IMR-90 (cell line): ENCODE results near the gene SEC16A. TPM values are rescaled to one million over a fixed set of nuclear protein-coding genes. Genes with fewer than 3 reads are reported as not detected.

ENCODE experiments used
- ATAC-seq: fragments of 200-7000 bp; cut with Tn5 transposase; 2 replicates; pipeline ENCODE4 v1.9.1; 2020; ENCODE audit warnings: low read depth, mild to moderate bottlenecking, moderate library complexity
- BruUV-seq: library from RNA; stranded (reverse); fragments of 400-500 nt; replicated peaks from 2 replicates; lab custom pipeline; 2021; lab: Mats Ljungman, UMichigan
- CTCF ChIA-PET: fragments of 300-600 bp; formaldehyde crosslinking; extraction: SDS; loops from one replicate; lab custom pipeline; 2021; ENCODE audit warnings: antibody characterized with exemption; lab: Yijun Ruan, JAX
- POLR2A ChIA-PET: fragments of 300-600 bp; sonication (Branson Sonifier 250); formaldehyde crosslinking; loops from one replicate; lab custom pipeline; 2022; ENCODE audit warnings: antibody characterized with exemption; ENCODE audit not compliant: unreplicated experiment; lab: Charles Lee
- DNase-seq: peaks from one replicate; pipeline ENCODE4 v3.0.0; 2013
- H2AFZ ChIP-seq: replicated peaks from 2 replicates; pipeline ENCODE3; 2013; ENCODE audit warnings: low read length, mild to moderate bottlenecking; ENCODE audit not compliant: poor library complexity
- H2AK5ac ChIP-seq: 2 replicates; pipeline ENCODE4 v1.6.1; 2013; ENCODE audit warnings: low read depth, low read length, inconsistent platforms
- H2AK9ac ChIP-seq: replicated peaks from 2 replicates; pipeline ENCODE3; 2013; ENCODE audit warnings: mild to moderate bottlenecking, low read depth, low read length, moderate library complexity; ENCODE audit not compliant: poor library complexity
- H2BK120ac ChIP-seq: 2 replicates; pipeline ENCODE4 v1.6.1; 2013; ENCODE audit warnings: low read depth, low read length, inconsistent platforms
- H2BK15ac ChIP-seq: 3 replicates; pipeline ENCODE4 v1.6.1; 2013; ENCODE audit warnings: low read depth, low read length, inconsistent platforms
- H2BK20ac ChIP-seq: 2 replicates; pipeline ENCODE4 v1.6.1; 2013; ENCODE audit warnings: low read depth, mild to moderate bottlenecking, inconsistent platforms, low read length, moderate library complexity
- H2BK5ac ChIP-seq: 2 replicates; pipeline ENCODE4 v1.6.1; 2013; ENCODE audit warnings: mild to moderate bottlenecking, low read depth, low read length, inconsistent platforms; ENCODE audit not compliant: poor library complexity, severe bottlenecking
- H3K14ac ChIP-seq: replicated peaks from 2 replicates; pipeline ENCODE4 v1.6.1; 2013; ENCODE audit warnings: low read depth, low read length, inconsistent platforms
- H3K18ac ChIP-seq: 2 replicates; pipeline ENCODE4 v1.6.1; 2013; ENCODE audit warnings: low read depth, low read length, control low read depth
- H3K23ac ChIP-seq: 2 replicates; pipeline ENCODE4 v1.6.1; 2013; ENCODE audit warnings: low read depth, low read length, inconsistent platforms
- H3K27ac ChIP-seq: 2 replicates; pipeline ENCODE4 v1.5.1; 2013; ENCODE audit warnings: mild to moderate bottlenecking, control low read depth, low read length; ENCODE audit not compliant: insufficient read depth
- H3K27me3 ChIP-seq: 2 replicates; pipeline ENCODE4 v1.6.1; 2013; ENCODE audit warnings: low read length; ENCODE audit not compliant: control insufficient read depth, insufficient read depth
- H3K36me3 ChIP-seq: 2 replicates; pipeline ENCODE4 v1.6.1; 2013; ENCODE audit warnings: low read length, mixed read lengths; ENCODE audit not compliant: control insufficient read depth, insufficient read depth
- H3K4ac ChIP-seq: 2 replicates; pipeline ENCODE4 v1.6.1; 2013; ENCODE audit warnings: low read depth, low read length, inconsistent platforms
- H3K4me1 ChIP-seq: 2 replicates; pipeline ENCODE4 v1.6.1; 2013; ENCODE audit warnings: low read length, mixed read lengths; ENCODE audit not compliant: control insufficient read depth, insufficient read depth
- H3K4me2 ChIP-seq: 2 replicates; pipeline ENCODE4 v1.6.1; 2013; ENCODE audit warnings: low read depth, mild to moderate bottlenecking, control low read depth, low read length, moderate library complexity
- H3K4me3 ChIP-seq: 2 replicates; pipeline ENCODE4 v1.5.1; 2013; ENCODE audit warnings: low read depth, mild to moderate bottlenecking, control low read depth, low read length, moderate library complexity; ENCODE audit not compliant: insufficient read depth
- H3K56ac ChIP-seq: 2 replicates; pipeline ENCODE4 v1.6.1; 2013; ENCODE audit warnings: low read length, inconsistent platforms; ENCODE audit not compliant: insufficient read depth; ENCODE audit errors: extremely low read depth
- H3K79me1 ChIP-seq, 2 experiments: 2 replicates each; pipeline ENCODE4 v1.6.1; 2013; ENCODE audit warnings: low read length in 2 of 2, inconsistent platforms in 1 of 2, low read depth in 1 of 2
- H3K9ac ChIP-seq: 2 replicates; pipeline ENCODE4 v1.6.1; 2013; ENCODE audit warnings: low read depth, low read length, control low read depth
- H3K9me1 ChIP-seq: 2 replicates; pipeline ENCODE4 v1.6.1; 2013; ENCODE audit warnings: low read length, inconsistent platforms; ENCODE audit not compliant: insufficient read depth
- H3K9me3 ChIP-seq: 2 replicates; pipeline ENCODE4 v1.6.1; 2013; ENCODE audit warnings: low read length; ENCODE audit not compliant: control insufficient read depth, insufficient read depth
- H4K20me1 ChIP-seq: 2 replicates; pipeline ENCODE4 v1.6.1; 2013; ENCODE audit warnings: low read length, inconsistent platforms; ENCODE audit not compliant: insufficient read depth
- H4K5ac ChIP-seq: 2 replicates; pipeline ENCODE4 v1.6.1; 2013; ENCODE audit warnings: mild to moderate bottlenecking, low read depth, low read length, control low read depth
- H4K8ac ChIP-seq, 2 experiments: 2 replicates each; pipeline ENCODE4 v1.6.1; 2013; ENCODE audit warnings: low read depth in 2 of 2, low read length in 2 of 2, control low read depth in 1 of 2, inconsistent platforms in 1 of 2
- H4K91ac ChIP-seq: 2 replicates; pipeline ENCODE4 v1.6.1; 2013; ENCODE audit warnings: low read depth, low read length, inconsistent platforms; ENCODE audit not compliant: insufficient read depth
- CEBPB ChIP-seq: IDR thresholded peaks from 2 replicates; pipeline ENCODE4 v1.6.1; 2012; ENCODE audit warnings: low read depth, low read length, improper control_type of control experiment
- FOS ChIP-seq: fragments of 150-350 bp; IDR thresholded peaks from 2 replicates; pipeline ENCODE4 v1.6.1; 2016; ENCODE audit warnings: low read depth, low read length
- MAFK ChIP-seq: IDR thresholded peaks from 2 replicates; pipeline ENCODE4 v1.6.1; 2012; ENCODE audit warnings: low read depth, low read length, improper control_type of control experiment
- MAZ ChIP-seq: IDR thresholded peaks from 2 replicates; pipeline ENCODE4 v1.6.1; 2012; ENCODE audit warnings: low read depth, mild to moderate bottlenecking, low read length, improper control_type of control experiment, moderate library complexity, borderline replicate concordance
- RCOR1 ChIP-seq: IDR thresholded peaks from 2 replicates; pipeline ENCODE4 v1.6.1; 2012; ENCODE audit warnings: mild to moderate bottlenecking, low read length, improper control_type of control experiment; ENCODE audit not compliant: insufficient replicate concordance
- SMC3 ChIP-seq: fragments of 150-350 bp; IDR thresholded peaks from 2 replicates; pipeline ENCODE4 v1.6.1; 2016; ENCODE audit warnings: low read depth, mild to moderate bottlenecking, antibody characterized with exemption, low read length, moderate library complexity
- WGBS, 2 experiments: methylation state at CpG; one replicate each; pipeline versions ENCODE4 v1.1.5 to v1.1.7; 2013; ENCODE audit warnings: missing lambda C conversion rate in 2 of 2; ENCODE audit not compliant: insufficient read length in 1 of 2; ENCODE audit errors: extremely low coverage in 2 of 2; 5-methylcytosine and 5-hydroxymethylcytosine counted together
- dilution Hi-C: fragments of 300-500 bp; cut with HindIII; formaldehyde crosslinking; loops from one replicate; pipeline ENCODE4 v1.14.3; 2018; ENCODE audit warnings: low sequenced_read_pairs; ENCODE audit not compliant: unreplicated experiment
- in situ Hi-C: fragments of 300-500 bp; cut with MboI; formaldehyde crosslinking; loops from 3 replicates; pipeline ENCODE4 v1.14.3; 2019; ENCODE audit warnings: low sequenced_read_pairs, inconsistent platforms, mixed read lengths
- intact Hi-C: fragments of 100-400 bp; cut with micrococcal nuclease; formaldehyde crosslinking; loops from 2 replicates; pipeline ENCODE4 v1.10.0; 2022
- polyA plus RNA-seq, 3 experiments: library from polyadenylated mRNA; depleted of rRNA; stranded (reverse); fragments of >200 nt; gene quantifications; 2 replicates each; pipeline ENCODE4 v1.2.3, GENCODE V29; 2012; ENCODE audit warnings: low replicate concordance in 1 of 3
- total RNA-seq: library from RNA; depleted of rRNA; stranded (reverse); fragments of >200 nt; gene quantifications from 2 replicates; pipeline ENCODE4 v1.2.3, GENCODE V29; 2012
- TF ChIP-seq, protein P1 (sequence below): conservative IDR thresholded peaks from 2 replicates; pipeline ENCODE4 v1.5.1; 2012; ENCODE audit warnings: mild to moderate bottlenecking, low read depth, low read length, improper control_type of control experiment

SEC16A gene
- total and polyA plus RNA-seq, 2 of the 4 experiments (the other 2 are of a cell fraction) = 12.2 to 48.1 TPM

DNA sequence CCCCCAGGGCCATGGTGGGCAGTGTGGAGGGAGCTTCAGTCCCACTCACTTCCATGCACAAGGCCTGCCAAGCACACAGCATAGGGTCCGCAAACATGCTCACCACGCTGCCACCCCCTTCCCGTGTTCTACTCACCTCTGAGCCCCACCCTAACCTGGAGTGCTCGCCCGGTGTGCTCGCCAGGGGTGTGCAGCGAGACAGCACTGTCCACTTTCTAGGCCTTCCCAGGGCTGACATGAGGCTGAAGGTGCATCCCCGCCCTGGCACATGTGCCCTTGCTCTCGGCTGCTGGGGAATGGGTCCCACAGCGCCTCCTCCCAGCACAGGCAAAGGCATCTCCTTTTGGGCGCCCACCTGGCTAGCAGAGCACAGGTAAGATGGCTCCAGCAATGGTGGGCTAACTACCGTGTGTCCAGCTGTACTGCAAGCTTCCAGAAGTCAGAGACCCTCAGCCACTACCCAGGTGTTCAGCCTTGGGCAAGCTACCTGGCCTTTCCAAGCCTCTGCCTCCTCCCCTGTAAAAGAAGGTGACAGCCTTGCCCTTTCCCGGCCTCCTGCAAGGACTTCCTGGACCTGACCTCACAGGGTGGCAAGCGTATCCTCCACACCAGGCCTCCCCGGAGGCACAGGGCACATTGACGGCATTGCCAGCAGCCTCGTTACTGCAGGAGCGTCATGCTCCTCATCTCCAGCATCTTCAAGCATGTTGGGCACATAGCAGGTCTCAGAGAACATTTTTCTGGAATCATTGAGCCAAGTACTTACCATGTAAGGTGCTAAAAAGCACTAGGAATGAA is 4.2 kb upstream of the SEC16A start:
- BruUV-seq = no TSS peak
- Histone ChIP-seq H3K27ac (no peak overlapping the region), H2AK9ac (no peak overlapping the region), H4K20me1 (peaks cover 19% of the 10 kb centered on the region), H2BK15ac (no peak overlapping the region), H3K23ac (no peak overlapping the region), H3K4ac (no peak overlapping the region), H2AFZ (no peak overlapping the region), H3K4me1 (0 out of 2 replicates have a peak, but pooled peaks cover 4% of the 10 kb centered on the region), H3K27me3 (no peaks in the 10 kb centered on the region; the same call in 1 of the 2 replicates), H2BK5ac (no peak overlapping the region), H4K8ac (no peak overlapping the region), H3K9me3 (no peaks in the 10 kb centered on the region), H3K18ac (no peak overlapping the region), H2BK20ac (no peak overlapping the region), H3K4me3 (no peak overlapping the region), H3K14ac (no peak overlapping the region), H4K5ac (no peak overlapping the region), H3K9ac (no peak overlapping the region), H2BK120ac (no peak overlapping the region), H3K79me1 (peaks cover 0 to 1% of the 10 kb centered on the region in 2 experiments; a peak in 2 of 4 replicates), H3K9me1 (no peaks in the 10 kb centered on the region), H3K56ac (no peak overlapping the region), H3K36me3 (no peaks in the 10 kb centered on the region), H4K91ac (no peak overlapping the region), H2AK5ac (no peak overlapping the region), H3K4me2 (no peak overlapping the region)
- dilution Hi-C loops (no loop called here), in situ Hi-C loops (no loop called here), intact Hi-C loops (no loop called here)
- no peak for TF ChIP-seq RCOR1
- no peak for TF ChIP-seq MAZ
- no peak for TF ChIP-seq CEBPB
- no peak for TF ChIP-seq MAFK
- TF ChIP-seq FOS = no peak
- TF ChIP-seq SMC3 = no peak
- TF ChIP-seq, protein P1, sequence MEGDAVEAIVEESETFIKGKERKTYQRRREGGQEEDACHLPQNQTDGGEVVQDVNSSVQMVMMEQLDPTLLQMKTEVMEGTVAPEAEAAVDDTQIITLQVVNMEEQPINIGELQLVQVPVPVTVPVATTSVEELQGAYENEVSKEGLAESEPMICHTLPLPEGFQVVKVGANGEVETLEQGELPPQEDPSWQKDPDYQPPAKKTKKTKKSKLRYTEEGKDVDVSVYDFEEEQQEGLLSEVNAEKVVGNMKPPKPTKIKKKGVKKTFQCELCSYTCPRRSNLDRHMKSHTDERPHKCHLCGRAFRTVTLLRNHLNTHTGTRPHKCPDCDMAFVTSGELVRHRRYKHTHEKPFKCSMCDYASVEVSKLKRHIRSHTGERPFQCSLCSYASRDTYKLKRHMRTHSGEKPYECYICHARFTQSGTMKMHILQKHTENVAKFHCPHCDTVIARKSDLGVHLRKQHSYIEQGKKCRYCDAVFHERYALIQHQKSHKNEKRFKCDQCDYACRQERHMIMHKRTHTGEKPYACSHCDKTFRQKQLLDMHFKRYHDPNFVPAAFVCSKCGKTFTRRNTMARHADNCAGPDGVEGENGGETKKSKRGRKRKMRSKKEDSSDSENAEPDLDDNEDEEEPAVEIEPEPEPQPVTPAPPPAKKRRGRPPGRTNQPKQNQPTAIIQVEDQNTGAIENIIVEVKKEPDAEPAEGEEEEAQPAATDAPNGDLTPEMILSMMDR = no peak
- no peak for DNase-seq
- WGBS, 2 experiments = 65% methylated on average over 10 of the region's 18 CpGs; no CpG with 5 or more reads in 1 of the 2 experiments
- POLR2A ChIA-PET = no interaction called here
- CTCF ChIA-PET = interaction anchor here (1.5 to 3.1 kb wide), 4 partner anchors 139 to 147 kb away, joined by 4 to 16 read pairs (median 8); no protein-coding TSS in a partner anchor
- no peak for ATAC-seq
